Ramos (cell line): ENCODE measurements around the gene POLG.

Experiments used
- in situ Hi-C: fragments of 300-500 bp; cut with MboI; formaldehyde crosslinking; loops from one replicate; pipeline ENCODE4 v1.14.3; 2022; ENCODE audit warnings: low sequenced_read_pairs; ENCODE audit not compliant: unreplicated experiment

Gene POLG

GRCh38 chr15:89334510-89335297 lies at the start of gene POLG:
Gene POLG (minus strand): TSS chr15:89334824. CDS start chr15:89333754, 1,070 bp downstream.
- in situ Hi-C loops = no loop called here

- in situ Hi-C loops = no loop called here
Observed at GRCh38 chr15:89384176-89384604, 49.6 kb upstream of the POLG start.

- in situ Hi-C loops = no loop called here
Observed at GRCh38 chr15:89383365-89384175, 48.9 kb upstream of the POLG start.

- in situ Hi-C loops = no loop called here
Observed at GRCh38 chr15:89381888-89382686, 47.5 kb upstream of the POLG start.

GRCh38 chr15:89381331-89381730 lies 46.7 kb upstream of the POLG start:
- in situ Hi-C loops = no loop called here

- in situ Hi-C loops = no loop called here
Observed at GRCh38 chr15:89379818-89380217, 45.2 kb upstream of the POLG start.

GRCh38 chr15:89379251-89379695 lies 44.6 kb upstream of the POLG start:
- in situ Hi-C loops = no loop called here

GRCh38 chr15:89378296-89379151 lies 43.9 kb upstream of the POLG start:
- in situ Hi-C loops = no loop called here

- in situ Hi-C loops = no loop called here
Observed at GRCh38 chr15:89377842-89378295, 43.2 kb upstream of the POLG start.

- in situ Hi-C loops = no loop called here
Observed at GRCh38 chr15:89377024-89377841, 42.6 kb upstream of the POLG start.

- in situ Hi-C loops = no loop called here
Observed at GRCh38 chr15:89376388-89376787, 41.8 kb upstream of the POLG start.

GRCh38 chr15:89375093-89376005 lies 40.7 kb upstream of the POLG start:
- in situ Hi-C loops = no loop called here

GRCh38 chr15:89374086-89374981 lies 39.7 kb upstream of the POLG start:
- in situ Hi-C loops = no loop called here

- in situ Hi-C loops = no loop called here
Observed at GRCh38 chr15:89372069-89372935, 37.7 kb upstream of the POLG start.

GRCh38 chr15:89371228-89372044 lies 36.8 kb upstream of the POLG start:
- in situ Hi-C loops = no loop called here
